ENCODE measurements around the gene MORN4.

MORN4 gene

DNA sequence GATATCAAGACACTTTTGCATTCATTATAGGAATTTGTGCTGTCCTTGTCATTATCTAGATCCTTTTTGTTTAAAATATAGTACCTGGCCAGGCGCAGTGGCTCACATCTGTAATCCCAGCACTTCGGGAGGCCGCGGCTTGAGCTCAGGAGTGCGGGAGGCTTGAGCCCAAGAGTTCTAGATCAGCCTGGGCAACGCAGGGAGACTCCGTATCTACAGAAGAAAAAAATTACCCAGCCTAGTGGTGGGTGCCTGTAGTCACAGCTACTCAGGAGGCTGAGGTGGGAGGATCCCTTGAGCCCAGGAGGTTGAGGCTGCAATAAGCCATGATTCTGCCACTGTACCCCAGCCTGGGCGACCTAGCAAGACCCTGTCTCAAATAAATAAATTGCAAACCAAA is 621 bp upstream of the MORN4 start:
- Histone ChIP-seq H3K36me3 (ENCODE audit: insufficient read depth, low read length) (peaks cover 2% of the 10 kb centered on the region), H3K27me3 (ENCODE audit: insufficient read depth, low read length) (no peaks in the 10 kb centered on the region), H3K9me3 (ENCODE audit: low read length) (no peaks in the 10 kb centered on the region), H3K4me1 (ENCODE audit: insufficient read depth, low read length) (peaks cover 2% of the 10 kb centered on the region), H2AFZ (ENCODE audit: low read depth, low read length) (peak overlapping the region; percentile 91), H3K4me3 (ENCODE audit: low read length) (no peak overlapping the region)

DNA sequence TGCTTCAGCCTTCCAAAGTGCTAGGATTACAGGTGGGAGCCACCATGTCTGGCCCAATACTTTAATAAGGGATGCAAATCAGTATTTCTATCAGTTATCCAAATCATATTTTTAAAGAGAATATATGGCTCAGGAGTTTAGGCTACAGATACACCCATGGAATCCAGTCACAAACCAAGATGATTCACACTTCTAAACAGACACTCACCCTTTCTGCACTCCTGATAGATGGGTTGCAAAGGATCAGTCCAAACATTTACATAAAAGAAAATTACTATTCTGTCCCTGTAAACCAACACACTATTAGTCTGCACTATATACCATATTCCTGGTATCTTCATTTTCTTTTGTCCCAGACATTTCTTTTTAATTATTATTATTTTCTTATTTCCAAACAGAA is 2.2 kb downstream of the MORN4 start:
- Histone ChIP-seq H2AFZ (ENCODE audit: low read depth, low read length) (no peak overlapping the region), H3K9me3 (ENCODE audit: low read length) (no peaks in the 10 kb centered on the region), H3K27me3 (ENCODE audit: insufficient read depth, low read length) (no peaks in the 10 kb centered on the region), H3K4me1 (ENCODE audit: insufficient read depth, low read length) (peaks cover 2% of the 10 kb centered on the region), H3K36me3 (ENCODE audit: insufficient read depth, low read length) (peaks cover 2% of the 10 kb centered on the region), H3K4me3 (ENCODE audit: low read length) (no peak overlapping the region)

DNA sequence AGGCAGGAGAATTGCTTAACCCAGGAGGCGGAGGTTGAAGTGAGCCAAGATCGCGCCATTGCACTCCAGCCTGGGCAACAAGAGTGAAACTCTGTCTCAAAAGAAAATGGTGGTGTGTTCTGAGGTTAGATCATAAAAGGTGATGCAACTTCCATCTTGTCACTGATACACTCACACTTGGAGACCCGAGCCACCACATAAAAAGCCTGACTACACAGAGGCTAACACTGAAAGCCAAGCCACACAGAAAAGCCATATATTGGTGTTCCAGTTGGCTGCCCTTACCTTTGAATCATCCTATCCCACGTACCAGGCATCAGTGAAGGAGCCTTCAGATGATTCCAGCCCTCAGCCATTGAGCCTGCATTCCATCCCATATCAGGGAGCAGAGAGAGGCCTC is 4.0 kb downstream of the MORN4 start:
- Histone ChIP-seq H2AFZ (ENCODE audit: low read depth, low read length) (no peak overlapping the region), H3K4me3 (ENCODE audit: low read length) (no peak overlapping the region), H3K4me1 (ENCODE audit: insufficient read depth, low read length) (peaks cover 2% of the 10 kb centered on the region), H3K27me3 (ENCODE audit: insufficient read depth, low read length) (no peaks in the 10 kb centered on the region), H3K9me3 (ENCODE audit: low read length) (no peaks in the 10 kb centered on the region), H3K36me3 (ENCODE audit: insufficient read depth, low read length) (peaks cover 2% of the 10 kb centered on the region)

- no peaks in the 10 kb centered on the region for H3K4me1 ChIP-seq (ENCODE audit: insufficient read depth, low read length)
- no peak overlapping the region for H3K4me3 ChIP-seq (ENCODE audit: low read length)
- no peaks in the 10 kb centered on the region for H3K9me3 ChIP-seq (ENCODE audit: low read length)
- peaks cover 2% of the 10 kb centered on the region for H3K36me3 ChIP-seq (ENCODE audit: insufficient read depth, low read length)
- H3K27me3 ChIP-seq (ENCODE audit: insufficient read depth, low read length), result no peaks in the 10 kb centered on the region
- no peak overlapping the region for H2AFZ ChIP-seq (ENCODE audit: low read depth, low read length)
Observed at GRCh38 chr10:97628228-97628627, 5.1 kb downstream of the MORN4 start.

DNA sequence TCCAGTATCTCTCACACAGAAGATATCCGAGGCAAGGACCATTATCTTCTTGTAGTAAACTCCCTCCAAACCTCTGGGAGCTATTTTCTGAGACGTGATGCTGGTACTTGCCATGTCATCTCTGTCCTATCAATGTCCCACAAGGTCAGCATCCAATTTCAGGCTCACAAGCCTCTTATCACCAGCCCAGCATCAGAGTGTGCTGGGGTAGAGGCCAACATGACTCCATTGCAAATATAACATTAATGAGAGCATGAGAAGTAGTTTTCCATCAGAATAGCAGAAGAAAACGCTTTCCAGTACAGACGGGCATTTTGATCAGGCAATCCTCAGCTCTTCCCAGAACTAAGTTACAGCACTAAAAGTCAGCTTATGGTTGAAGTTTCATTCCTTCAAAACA is 5.6 kb downstream of the MORN4 start:
- Histone ChIP-seq H2AFZ (ENCODE audit: low read depth, low read length) (no peak overlapping the region), H3K4me3 (ENCODE audit: low read length) (no peak overlapping the region), H3K9me3 (ENCODE audit: low read length) (no peaks in the 10 kb centered on the region), H3K36me3 (ENCODE audit: insufficient read depth, low read length) (peaks cover 2% of the 10 kb centered on the region), H3K27me3 (ENCODE audit: insufficient read depth, low read length) (no peaks in the 10 kb centered on the region), H3K4me1 (ENCODE audit: insufficient read depth, low read length) (no peaks in the 10 kb centered on the region)

DNA sequence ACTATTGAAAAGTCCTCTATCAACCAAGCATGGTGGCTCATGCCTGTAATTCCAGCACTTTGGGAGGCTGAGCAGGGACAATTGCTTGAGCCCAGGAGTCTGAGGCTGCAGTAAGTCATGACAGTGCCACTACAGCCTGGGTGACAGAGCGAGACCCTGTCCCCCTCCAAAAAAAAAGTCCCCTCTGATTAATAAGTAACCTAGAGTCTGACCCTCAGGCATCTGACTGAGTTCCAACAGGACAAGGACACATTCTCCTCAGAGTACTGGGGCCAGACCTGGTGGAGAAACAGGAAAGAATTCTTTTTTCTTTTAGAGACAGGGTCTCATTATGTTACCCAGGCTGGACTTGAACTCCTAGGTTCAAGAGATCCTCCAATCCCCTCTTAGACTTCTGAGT is 10.0 kb downstream of the MORN4 start:
- H3K4me1 ChIP-seq (ENCODE audit: insufficient read depth, low read length), result no peaks in the 10 kb centered on the region
- H3K27me3 ChIP-seq (ENCODE audit: insufficient read depth, low read length), result no peaks in the 10 kb centered on the region
- H3K9me3 ChIP-seq (ENCODE audit: low read length), result no peaks in the 10 kb centered on the region
- H3K36me3 ChIP-seq (ENCODE audit: insufficient read depth, low read length), result peaks cover 5% of the 10 kb centered on the region
- no peak overlapping the region for H2AFZ ChIP-seq (ENCODE audit: low read depth, low read length)
- H3K4me3 ChIP-seq (ENCODE audit: low read length), result no peak overlapping the region

GRCh38 chr10:97618733-97619132 is 14.6 kb downstream of the MORN4 start:
- Histone ChIP-seq H2AFZ (ENCODE audit: low read depth, low read length) (no peak overlapping the region), H3K27me3 (ENCODE audit: insufficient read depth, low read length) (no peaks in the 10 kb centered on the region), H3K4me3 (ENCODE audit: low read length) (no peak overlapping the region), H3K4me1 (ENCODE audit: insufficient read depth, low read length) (no peaks in the 10 kb centered on the region), H3K9me3 (ENCODE audit: low read length) (no peaks in the 10 kb centered on the region), H3K36me3 (ENCODE audit: insufficient read depth, low read length) (peaks cover 28% of the 10 kb centered on the region)

GRCh38 chr10:97618285-97618684 is 15.0 kb downstream of the MORN4 start:
- Histone ChIP-seq H2AFZ (ENCODE audit: low read depth, low read length) (no peak overlapping the region), H3K4me1 (ENCODE audit: insufficient read depth, low read length) (no peaks in the 10 kb centered on the region), H3K9me3 (ENCODE audit: low read length) (no peaks in the 10 kb centered on the region), H3K36me3 (ENCODE audit: insufficient read depth, low read length) (peaks cover 28% of the 10 kb centered on the region), H3K4me3 (ENCODE audit: low read length) (no peak overlapping the region), H3K27me3 (ENCODE audit: insufficient read depth, low read length) (no peaks in the 10 kb centered on the region)

DNA sequence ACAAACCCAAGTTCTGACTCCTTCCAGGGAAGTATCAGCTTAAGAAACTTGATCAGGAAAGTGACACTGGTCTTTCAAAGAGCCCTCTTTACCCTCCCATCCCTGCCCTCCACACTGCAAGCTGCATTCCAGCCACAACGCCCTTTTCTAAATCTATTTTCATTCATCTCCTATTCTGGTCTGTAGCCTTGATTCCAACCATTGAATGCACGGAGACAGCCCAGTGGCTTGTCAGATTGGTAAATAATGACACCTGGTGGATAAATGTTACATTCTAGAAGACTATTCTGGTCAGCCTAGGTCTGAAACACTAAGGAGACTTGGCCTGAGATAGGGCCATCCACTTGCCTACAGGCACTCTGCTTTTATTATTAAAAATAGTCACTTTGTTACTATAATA is 20.9 kb downstream of the MORN4 start:
- peaks cover 21% of the 10 kb centered on the region for H3K36me3 ChIP-seq (ENCODE audit: insufficient read depth, low read length)
- no peak overlapping the region for H2AFZ ChIP-seq (ENCODE audit: low read depth, low read length)
- H3K27me3 ChIP-seq (ENCODE audit: insufficient read depth, low read length), result no peaks in the 10 kb centered on the region
- no peaks in the 10 kb centered on the region for H3K4me1 ChIP-seq (ENCODE audit: insufficient read depth, low read length)
- H3K9me3 ChIP-seq (ENCODE audit: low read length), result no peaks in the 10 kb centered on the region
- H3K4me3 ChIP-seq (ENCODE audit: low read length), result no peak overlapping the region

DNA sequence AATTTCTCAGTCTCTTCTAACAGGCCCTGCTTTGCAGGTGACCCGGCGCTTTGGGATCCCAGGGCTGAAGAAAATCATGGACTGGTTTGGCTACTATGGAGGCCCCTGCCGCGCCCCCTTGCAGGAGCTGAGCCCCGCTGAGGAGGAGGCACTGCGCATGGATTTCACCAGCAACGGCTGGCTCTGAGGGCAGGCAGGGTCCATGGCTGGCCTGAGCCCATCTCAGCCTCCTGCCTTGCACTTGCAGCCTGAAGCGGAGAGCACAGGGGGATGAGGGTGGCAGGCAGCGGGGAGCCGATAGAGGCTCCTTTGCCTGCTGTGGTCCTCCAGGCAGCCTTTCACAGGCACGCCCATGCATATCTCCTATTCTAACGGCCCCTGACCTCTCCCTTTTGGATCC is 21.8 kb downstream of the MORN4 start:
- Histone ChIP-seq H3K36me3 (ENCODE audit: insufficient read depth, low read length) (peaks cover 14% of the 10 kb centered on the region), H3K27me3 (ENCODE audit: insufficient read depth, low read length) (no peaks in the 10 kb centered on the region), H3K4me1 (ENCODE audit: insufficient read depth, low read length) (peaks cover 8% of the 10 kb centered on the region), H3K9me3 (ENCODE audit: low read length) (no peaks in the 10 kb centered on the region), H3K4me3 (ENCODE audit: low read length) (no peak overlapping the region), H2AFZ (ENCODE audit: low read depth, low read length) (no peak overlapping the region)

DNA sequence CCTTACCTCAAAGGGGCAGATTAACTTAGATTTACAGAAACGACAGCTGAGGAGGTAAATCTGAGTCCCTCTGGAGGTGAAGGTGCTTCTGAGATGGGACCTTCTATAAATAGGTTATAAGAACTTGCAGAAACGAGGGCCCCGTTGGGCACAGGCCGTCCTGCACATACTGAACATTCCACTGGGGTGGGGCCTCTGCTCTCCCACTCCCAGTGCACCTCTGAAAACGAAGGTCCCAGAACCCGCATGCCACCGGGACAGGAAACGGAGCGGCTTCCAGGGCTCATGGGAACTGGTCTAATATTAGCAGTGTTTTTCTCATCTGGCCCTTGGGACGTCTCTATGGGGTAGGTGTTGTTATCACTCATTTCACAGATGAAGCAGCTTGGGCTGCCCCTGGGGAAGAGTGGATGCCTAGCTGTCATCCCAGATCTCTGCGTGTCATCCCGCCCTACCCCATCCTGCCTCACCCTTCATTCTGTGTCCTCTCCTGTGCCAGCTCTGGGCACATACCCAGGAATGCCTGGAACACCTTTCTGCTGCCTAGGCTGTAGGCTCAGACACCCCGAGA is 24.2 kb downstream of the MORN4 start:
- Histone ChIP-seq H3K9me3 (ENCODE audit: low read length) (no peaks in the 10 kb centered on the region), H3K4me3 (ENCODE audit: low read length) (no peak overlapping the region), H3K36me3 (ENCODE audit: insufficient read depth, low read length) (no peaks in the 10 kb centered on the region), H3K27me3 (ENCODE audit: insufficient read depth, low read length) (no peaks in the 10 kb centered on the region), H2AFZ (ENCODE audit: low read depth, low read length) (no peak overlapping the region), H3K4me1 (ENCODE audit: insufficient read depth, low read length) (peaks cover 13% of the 10 kb centered on the region)

DNA sequence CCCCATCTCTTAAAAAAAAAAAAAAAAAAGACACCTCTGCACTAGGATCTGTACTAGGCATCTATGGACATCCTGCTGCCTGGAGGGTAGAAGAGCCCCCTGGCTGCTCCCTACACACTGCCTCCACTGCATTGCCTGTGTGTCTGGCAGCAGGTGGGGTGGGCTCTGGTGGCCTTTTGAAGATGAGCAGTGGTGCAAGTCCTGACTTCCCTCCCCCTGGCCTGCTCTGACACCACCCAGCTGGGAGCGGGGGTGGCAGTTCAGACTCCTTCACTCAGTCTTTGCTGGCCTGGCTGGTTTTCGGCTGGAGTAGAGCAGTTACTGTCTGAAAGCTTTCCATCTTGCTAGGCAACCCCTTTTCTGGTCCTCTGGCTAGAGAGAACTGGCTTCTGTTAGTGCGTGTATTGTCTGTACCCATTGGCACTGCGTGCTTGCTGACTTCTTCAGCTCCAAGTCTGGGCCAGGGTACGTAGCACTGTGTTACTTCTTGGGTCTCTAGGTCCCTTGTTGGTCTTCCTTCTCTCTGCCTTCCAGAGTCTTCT is 26.1 kb downstream of the MORN4 start:
- Histone ChIP-seq H2AFZ (ENCODE audit: low read depth, low read length) (no peak overlapping the region), H3K9me3 (ENCODE audit: low read length) (no peaks in the 10 kb centered on the region), H3K4me3 (ENCODE audit: low read length) (no peak overlapping the region), H3K36me3 (ENCODE audit: insufficient read depth, low read length) (no peaks in the 10 kb centered on the region), H3K4me1 (ENCODE audit: insufficient read depth, low read length) (peaks cover 13% of the 10 kb centered on the region), H3K27me3 (ENCODE audit: insufficient read depth, low read length) (no peaks in the 10 kb centered on the region)

DNA sequence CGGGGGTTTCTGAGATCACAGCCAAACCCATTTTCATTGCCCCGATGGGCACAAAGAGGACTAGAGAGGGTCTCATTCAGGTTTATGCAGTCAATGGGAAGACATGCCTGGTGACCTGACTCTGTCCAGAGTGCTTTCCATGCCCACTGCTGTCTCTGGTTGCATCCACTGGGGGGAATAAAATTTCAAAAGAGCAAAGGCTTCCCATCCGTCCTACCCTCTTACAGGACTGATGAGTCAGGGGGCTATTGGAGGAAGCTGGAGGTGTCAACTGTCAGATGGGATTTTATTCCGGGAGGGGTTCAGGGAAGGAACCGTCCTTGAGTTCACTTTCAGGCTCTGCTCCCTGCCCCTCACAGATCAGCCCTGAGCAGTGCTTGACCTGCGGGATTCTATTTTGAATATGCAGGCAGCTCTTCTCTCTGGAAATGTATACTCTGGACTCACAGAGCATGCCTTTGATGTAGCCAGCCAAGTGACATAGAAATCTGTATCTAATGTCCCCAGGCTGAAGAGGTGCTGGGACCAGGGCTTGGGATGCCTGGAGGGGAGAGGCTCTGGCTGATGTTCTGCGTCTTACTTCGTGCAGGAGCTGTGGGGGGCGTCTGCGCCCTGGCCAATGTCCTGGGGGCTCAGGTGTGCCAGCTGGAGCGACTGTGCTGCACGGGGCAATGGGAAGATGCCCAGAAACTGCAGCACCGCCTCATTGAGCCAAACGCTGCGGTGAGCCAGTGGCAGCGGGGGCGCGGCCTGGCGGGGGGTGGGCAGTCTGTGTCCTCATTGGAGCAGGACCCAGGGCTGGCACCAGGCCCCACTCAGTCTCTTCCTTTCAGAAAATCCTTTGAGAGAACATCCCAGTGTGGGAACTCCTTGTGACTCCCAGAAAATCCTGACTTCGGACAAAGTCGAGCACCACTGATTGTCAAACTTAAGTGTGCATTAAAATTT is 31.8 kb downstream of the MORN4 start:
- Histone ChIP-seq H2AFZ (ENCODE audit: low read depth, low read length) (no peak overlapping the region), H3K4me1 (ENCODE audit: insufficient read depth, low read length) (peaks cover 6% of the 10 kb centered on the region), H3K27me3 (ENCODE audit: insufficient read depth, low read length) (no peaks in the 10 kb centered on the region), H3K36me3 (ENCODE audit: insufficient read depth, low read length) (no peaks in the 10 kb centered on the region), H3K9me3 (ENCODE audit: low read length) (no peaks in the 10 kb centered on the region), H3K4me3 (ENCODE audit: low read length) (no peak overlapping the region)

Data from neuron (in vitro differentiated cells).